ENCODE measurements around the gene PCSK6.

DNA sequence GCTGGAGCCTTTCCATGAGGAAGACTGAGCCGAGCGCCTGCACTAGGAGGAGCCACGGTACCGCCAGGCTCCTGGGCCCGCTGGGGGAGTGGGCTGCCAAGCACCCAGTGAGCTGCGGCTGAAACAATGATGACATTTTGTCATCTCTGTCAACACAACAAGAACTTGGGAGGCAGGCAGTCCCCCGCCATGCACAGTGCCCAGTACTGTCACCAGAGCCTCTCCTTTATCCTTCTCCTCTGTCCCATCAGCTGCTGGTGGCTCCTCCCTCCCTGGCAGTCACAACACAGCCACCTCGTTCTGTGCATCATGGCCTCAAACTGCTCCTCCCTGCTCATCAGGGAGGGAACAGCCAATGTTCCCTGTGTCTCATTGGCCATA is 34.0 kb upstream of the PCSK6 start:
- TF ChIP-seq CTCF (IDR thresholded peaks at IDR 0.05; ENCODE audit: borderline replicate concordance, extremely low read depth, low read length, poor library complexity, severe bottlenecking), result no peak
- TF ChIP-seq EZH2 (IDR thresholded peaks at IDR 0.05; ENCODE audit: borderline replicate concordance, low read depth, low read length, severe bottlenecking), result no peak
